KOPT-K1 (cell line): Measurements from ENCODE around the gene PMM1.
"Not testable (repeated sequence)": the region's sequence is repeated elsewhere in the genome, so short reads cannot be mapped to it uniquely, and the experiment has no call there.

Experiments used
- H3K27ac ChIP-seq: fragments of 200-600 bp; sonication (generic); 2 replicates; pipeline ENCODE4 v1.5.1; 2016; ENCODE audit warnings: antibody characterized with exemption, mild to moderate bottlenecking, low read depth, low read length; ENCODE audit not compliant: poor library complexity, severe bottlenecking
- H3K36me3 ChIP-seq: fragments of 200-600 bp; sonication (generic); 2 replicates; pipeline ENCODE4 v1.5.1; 2017; ENCODE audit warnings: antibody characterized with exemption, mild to moderate bottlenecking, low read length, moderate library complexity; ENCODE audit not compliant: insufficient read depth
- H3K9me3 ChIP-seq: fragments of 200-600 bp; sonication (generic); 2 replicates; pipeline ENCODE4 v1.5.1; 2017; ENCODE audit warnings: antibody characterized with exemption, low read length, mild to moderate bottlenecking; ENCODE audit not compliant: insufficient read depth, poor library complexity, severe bottlenecking

The PMM1 gene

GRCh38 chr22:41579297-41579996, 10.2 kb downstream of the PMM1 start:
- H3K27ac ChIP-seq, result no peak overlapping the region
- no peaks in the 10 kb centered on the region for H3K9me3 ChIP-seq
- H3K36me3 ChIP-seq, result peaks cover 68% of the 10 kb centered on the region

GRCh38 chr22:41578818-41579217, 10.8 kb downstream of the PMM1 start:
- Histone ChIP-seq H3K9me3 (no peaks in the 10 kb centered on the region), H3K36me3 (peaks cover 62% of the 10 kb centered on the region), H3K27ac (no peak overlapping the region)

GRCh38 chr22:41578114-41578513, 11.5 kb downstream of the PMM1 start:
- Histone ChIP-seq H3K27ac (no peak overlapping the region), H3K9me3 (no peaks in the 10 kb centered on the region), H3K36me3 (peaks cover 56% of the 10 kb centered on the region)

GRCh38 chr22:41576877-41577276, 12.8 kb downstream of the PMM1 start:
- H3K9me3 ChIP-seq, result no peaks in the 10 kb centered on the region
- H3K36me3 ChIP-seq, result peaks cover 45% of the 10 kb centered on the region
- H3K27ac ChIP-seq, result no peak overlapping the region

GRCh38 chr22:41575533-41575932, 14.1 kb downstream of the PMM1 start:
- H3K9me3 ChIP-seq, result no peaks in the 10 kb centered on the region
- H3K36me3 ChIP-seq, result peaks cover 44% of the 10 kb centered on the region
- no peak overlapping the region for H3K27ac ChIP-seq

- peaks cover 38% of the 10 kb centered on the region for H3K36me3 ChIP-seq
- no peaks in the 10 kb centered on the region for H3K9me3 ChIP-seq
- no peak overlapping the region for H3K27ac ChIP-seq
Observed at GRCh38 chr22:41574847-41575381, 14.7 kb downstream of the PMM1 start.

GRCh38 chr22:41573677-41574076, 16.0 kb downstream of the PMM1 start:
- no peak overlapping the region for H3K27ac ChIP-seq

GRCh38 chr22:41572305-41572704, 17.3 kb downstream of the PMM1 start:
- not testable (repeated sequence) for H3K27ac ChIP-seq, H3K9me3 ChIP-seq
- peaks cover 14% of the 10 kb centered on the region; the same call in 1 of the 2 replicates for H3K36me3 ChIP-seq

More at GRCh38 chr22:41573677-41574076, 16.0 kb downstream of the PMM1 start:
- H3K9me3 ChIP-seq, result no peaks in the 10 kb centered on the region
- H3K36me3 ChIP-seq, result peaks cover 26% of the 10 kb centered on the region; the same call in 1 of the 2 replicates

GRCh38 chr22:41571786-41572185, 17.9 kb downstream of the PMM1 start:
- H3K36me3 ChIP-seq, result peaks cover 8% of the 10 kb centered on the region; the same call in 1 of the 2 replicates
- H3K27ac ChIP-seq, result no peak overlapping the region
- H3K9me3 ChIP-seq, result no peaks in the 10 kb centered on the region

GRCh38 chr22:41570221-41570620, 19.4 kb downstream of the PMM1 start:
- Histone ChIP-seq H3K36me3 (no peaks in the 10 kb centered on the region), H3K9me3 (no peaks in the 10 kb centered on the region), H3K27ac (no peak overlapping the region)

GRCh38 chr22:41568811-41569210, 20.8 kb downstream of the PMM1 start:
- Histone ChIP-seq H3K27ac (no peak overlapping the region), H3K9me3 (no peaks in the 10 kb centered on the region), H3K36me3 (no peaks in the 10 kb centered on the region)

GRCh38 chr22:41567512-41567768, 22.2 kb downstream of the PMM1 start:
- Histone ChIP-seq H3K36me3 (no peaks in the 10 kb centered on the region), H3K9me3 (no peaks in the 10 kb centered on the region), H3K27ac (no peak overlapping the region)

- H3K27ac ChIP-seq, result no peak overlapping the region
Observed at GRCh38 chr22:41565403-41566054, 24.1 kb downstream of the PMM1 start.

GRCh38 chr22:41564563-41564962, 25.1 kb downstream of the PMM1 start:
- H3K9me3 ChIP-seq, result no peaks in the 10 kb centered on the region
- no peak overlapping the region for H3K27ac ChIP-seq
- H3K36me3 ChIP-seq, result no peaks in the 10 kb centered on the region

More at GRCh38 chr22:41565403-41566054, 24.1 kb downstream of the PMM1 start:
- Histone ChIP-seq H3K36me3 (no peaks in the 10 kb centered on the region), H3K9me3 (no peaks in the 10 kb centered on the region)

- H3K9me3 ChIP-seq, result no peaks in the 10 kb centered on the region
- no peak overlapping the region for H3K27ac ChIP-seq
- H3K36me3 ChIP-seq, result no peaks in the 10 kb centered on the region
Observed at GRCh38 chr22:41563051-41563711, 26.5 kb downstream of the PMM1 start.
